ENCODE results near the gene NPPA.

The NPPA gene

DNA sequence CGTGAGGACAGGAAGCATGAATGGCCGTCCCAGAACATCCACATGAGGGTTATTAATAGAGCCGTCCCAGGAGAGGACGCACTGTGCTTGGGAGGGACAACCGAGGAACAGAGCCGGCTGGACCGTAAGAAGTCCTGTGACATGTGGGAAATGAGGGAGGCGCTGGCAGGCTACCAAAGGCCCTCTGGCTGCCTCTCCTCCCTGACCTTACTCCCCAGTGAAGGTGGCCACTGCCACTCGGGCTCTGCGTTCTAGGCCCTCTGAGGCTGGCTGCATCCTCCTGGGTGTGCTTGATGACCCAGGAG lies 26.6 kb upstream of the NPPA start:
- DNase-seq (ENCODE audit: low read depth), result no peak

DNA sequence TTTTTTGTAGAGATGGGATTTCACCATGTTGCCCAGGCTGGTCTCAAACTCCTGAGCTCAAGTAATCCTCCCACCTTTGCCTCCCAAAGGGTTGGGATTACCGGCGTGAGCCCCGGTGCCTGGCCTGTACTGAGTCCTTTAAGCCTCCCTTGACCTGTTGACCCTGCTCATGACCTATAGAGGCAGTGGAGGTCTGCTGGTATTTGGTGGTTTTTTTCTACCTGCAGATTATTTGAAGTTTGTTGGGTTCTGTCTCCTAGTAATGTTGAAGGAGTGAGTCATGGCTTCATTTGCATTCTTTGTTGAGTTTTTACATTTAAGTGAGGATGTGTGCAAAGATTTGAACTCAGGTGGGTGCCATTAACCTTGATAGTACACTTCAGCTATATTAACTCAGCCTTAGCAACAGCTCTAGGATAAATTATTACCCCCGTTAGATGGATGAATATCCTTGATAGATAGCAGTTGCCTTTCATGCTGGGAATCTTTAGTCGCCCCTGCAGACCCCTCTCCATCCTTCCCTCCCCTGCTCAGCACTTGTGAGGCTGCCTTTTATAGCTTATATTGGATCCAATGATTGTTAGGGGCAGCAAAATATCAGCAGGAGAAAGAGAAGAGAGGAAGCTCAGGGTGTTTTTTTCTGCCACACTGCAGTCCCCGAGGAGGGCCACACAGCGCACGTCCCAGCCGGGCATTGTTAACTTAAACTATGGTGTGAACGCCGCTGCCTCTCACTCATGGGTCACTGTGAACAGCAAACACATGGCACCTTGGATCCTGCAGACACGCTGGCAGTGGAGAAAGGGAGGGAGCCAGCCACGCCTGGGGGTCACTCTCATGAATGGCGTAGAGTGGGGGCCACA lies 26.0 kb upstream of the NPPA start:
- no peak for DNase-seq (ENCODE audit: low read depth)

DNA sequence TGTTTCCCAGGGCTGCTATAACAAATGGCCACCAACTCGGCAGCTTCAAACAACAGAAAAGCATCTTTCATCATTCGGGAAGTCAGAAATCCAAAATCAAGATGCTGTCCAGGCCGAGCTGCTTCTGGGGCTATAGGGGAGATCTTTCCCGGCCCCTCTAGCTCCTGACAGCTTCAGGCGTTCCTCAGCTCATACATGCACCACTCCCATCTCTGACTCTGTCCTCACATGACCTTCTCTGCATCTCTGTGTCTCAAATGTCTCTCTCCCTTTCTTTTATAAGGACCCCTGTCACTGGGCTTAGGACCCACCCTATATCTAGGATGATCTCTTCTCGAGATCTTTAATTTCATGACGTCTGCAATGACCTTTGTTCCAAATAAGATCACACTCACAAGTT lies 25.0 kb upstream of the NPPA start:
- DNase-seq (ENCODE audit: low read depth), result no peak

DNA sequence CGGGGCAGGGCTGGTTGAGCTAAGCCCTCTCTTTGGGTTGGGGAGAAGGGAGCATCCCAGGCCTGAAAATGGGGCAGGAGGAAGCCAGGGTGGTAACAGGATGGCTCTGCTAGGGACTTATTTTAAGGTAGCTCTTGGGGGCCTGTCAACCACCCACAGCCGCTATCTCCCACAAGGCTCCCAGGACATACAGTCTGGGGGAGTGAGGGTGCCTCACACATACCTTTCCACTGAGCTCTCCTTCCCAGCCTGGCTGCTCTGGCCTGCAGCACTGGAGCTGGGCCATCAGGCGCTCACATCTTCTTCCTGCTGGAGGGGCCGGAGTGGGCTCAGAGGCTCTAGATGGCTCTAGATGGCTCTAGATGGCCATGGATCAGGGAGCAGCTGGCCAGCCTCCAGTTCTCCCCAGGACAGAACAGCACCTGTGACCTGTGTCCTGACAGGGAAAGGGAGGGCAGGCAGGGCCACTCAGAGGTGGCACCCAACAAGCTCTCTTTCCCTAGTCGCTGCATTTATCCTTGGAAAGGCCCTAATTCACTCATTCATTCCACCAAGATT lies 22.1 kb upstream of the NPPA start:
- DNase-seq (ENCODE audit: low read depth), result no peak

DNA sequence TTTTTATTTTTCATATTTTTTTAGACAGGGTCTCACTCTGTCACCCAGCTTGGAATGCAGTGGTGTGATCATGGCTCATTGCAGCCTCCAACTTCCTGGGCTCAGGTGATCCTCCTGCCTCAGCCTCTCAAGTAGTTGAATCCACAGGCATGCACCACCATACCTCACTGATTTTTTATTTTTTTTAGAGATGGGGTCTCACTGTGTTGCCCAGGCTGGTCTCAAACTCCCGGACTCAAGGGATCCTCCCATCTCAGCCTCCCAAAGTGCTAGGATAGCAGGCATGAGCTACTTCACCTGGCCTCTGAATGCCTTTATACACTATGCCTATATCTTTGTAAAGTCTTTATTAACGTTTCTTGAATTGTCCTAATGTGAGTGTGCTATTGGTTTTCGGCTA lies 21.5 kb upstream of the NPPA start:
- no peak for DNase-seq (ENCODE audit: low read depth)

DNA sequence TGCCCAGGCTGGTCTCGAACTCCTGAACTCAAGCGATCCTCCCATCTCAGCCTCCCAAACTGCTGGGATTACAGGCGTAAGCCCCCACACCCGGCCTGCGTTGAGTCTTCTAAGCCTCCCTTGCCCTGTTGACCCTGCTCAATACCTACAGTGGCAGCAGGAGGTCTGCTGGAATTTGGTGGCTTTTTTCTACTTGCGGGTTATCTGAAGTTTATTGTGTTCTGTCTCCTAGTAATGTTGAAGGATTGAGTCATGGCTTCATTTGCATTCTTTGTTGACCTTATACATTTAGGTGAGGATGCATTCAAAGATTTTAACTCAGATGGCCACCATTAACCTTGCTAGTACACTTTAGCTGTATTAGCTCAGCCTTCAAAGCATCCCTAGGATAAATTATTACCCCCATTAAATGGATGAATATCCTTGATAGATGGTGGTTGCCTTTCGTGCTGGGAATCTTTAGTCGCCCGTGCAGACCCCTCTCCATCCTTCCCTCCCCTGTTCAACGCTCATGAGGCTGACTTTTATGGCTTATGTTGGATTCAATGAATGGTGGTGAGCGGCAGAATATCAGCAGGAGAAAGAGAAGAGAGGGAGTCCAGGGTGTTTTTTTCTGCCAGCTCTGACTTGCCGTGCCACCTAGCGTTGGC lies 20.9 kb upstream of the NPPA start:
- DNase-seq (ENCODE audit: low read depth), result no peak

DNA sequence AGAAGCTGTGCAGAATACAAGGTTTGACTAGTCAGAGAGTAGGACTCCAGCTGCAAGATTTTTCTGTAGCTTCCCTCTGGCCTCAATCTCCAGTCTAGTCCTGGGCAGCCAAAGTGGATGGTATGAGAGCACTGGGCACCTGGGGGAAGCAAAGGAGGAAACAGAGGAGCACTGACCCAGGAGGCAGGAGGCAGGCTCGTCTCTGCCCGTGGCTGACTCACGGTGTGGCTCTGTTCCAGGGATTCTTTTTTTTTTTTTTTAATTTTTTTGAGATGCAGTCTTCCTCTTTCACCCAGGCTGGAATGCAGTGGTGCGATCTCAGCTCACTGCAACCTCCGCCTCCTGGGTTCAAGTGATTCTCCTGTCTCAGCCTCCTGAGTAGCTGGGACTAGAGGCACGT lies 15.3 kb upstream of the NPPA start:
- DNase-seq (ENCODE audit: low read depth), result no peak

DNA sequence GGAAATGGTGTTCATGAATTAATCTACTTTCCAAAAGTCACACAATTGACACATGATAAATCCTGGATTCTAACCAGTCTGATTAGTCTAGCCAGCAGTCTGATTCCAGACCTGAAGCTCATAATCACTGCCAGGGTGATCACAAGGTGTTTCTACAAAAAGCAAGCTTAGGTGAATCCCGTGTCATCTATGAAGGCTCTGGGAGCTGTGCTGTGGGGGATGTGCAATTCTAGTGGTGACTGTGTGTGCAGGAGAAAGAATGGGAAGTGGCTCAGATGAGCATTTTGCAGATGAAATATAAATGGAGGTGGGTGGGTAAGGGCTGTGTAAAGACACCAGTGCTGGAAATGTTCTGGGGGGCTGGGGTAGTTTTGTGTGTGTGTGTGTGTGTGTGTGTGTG lies 13.0 kb upstream of the NPPA start:
- no peak for DNase-seq (ENCODE audit: low read depth)

DNA sequence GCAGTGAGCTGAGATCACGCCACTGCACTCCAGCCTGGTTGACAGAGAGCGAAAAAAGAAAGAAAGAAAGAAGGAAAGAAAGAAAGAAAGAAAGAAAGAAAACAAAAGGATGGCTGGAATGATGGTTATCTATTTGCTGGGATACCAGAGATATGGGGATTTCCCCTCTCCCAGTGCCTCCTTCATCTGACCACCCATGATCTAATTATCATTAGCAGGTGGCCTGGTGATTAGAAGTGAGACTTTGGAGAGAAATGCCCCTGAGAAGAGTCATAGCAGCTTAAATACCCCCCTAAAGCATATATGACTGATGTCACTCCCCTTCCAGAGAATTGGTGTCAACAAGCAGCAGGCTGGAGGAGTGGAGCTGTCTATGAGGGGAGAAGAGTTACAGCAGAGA lies 12.5 kb upstream of the NPPA start:
- no peak for DNase-seq (ENCODE audit: low read depth)

DNA sequence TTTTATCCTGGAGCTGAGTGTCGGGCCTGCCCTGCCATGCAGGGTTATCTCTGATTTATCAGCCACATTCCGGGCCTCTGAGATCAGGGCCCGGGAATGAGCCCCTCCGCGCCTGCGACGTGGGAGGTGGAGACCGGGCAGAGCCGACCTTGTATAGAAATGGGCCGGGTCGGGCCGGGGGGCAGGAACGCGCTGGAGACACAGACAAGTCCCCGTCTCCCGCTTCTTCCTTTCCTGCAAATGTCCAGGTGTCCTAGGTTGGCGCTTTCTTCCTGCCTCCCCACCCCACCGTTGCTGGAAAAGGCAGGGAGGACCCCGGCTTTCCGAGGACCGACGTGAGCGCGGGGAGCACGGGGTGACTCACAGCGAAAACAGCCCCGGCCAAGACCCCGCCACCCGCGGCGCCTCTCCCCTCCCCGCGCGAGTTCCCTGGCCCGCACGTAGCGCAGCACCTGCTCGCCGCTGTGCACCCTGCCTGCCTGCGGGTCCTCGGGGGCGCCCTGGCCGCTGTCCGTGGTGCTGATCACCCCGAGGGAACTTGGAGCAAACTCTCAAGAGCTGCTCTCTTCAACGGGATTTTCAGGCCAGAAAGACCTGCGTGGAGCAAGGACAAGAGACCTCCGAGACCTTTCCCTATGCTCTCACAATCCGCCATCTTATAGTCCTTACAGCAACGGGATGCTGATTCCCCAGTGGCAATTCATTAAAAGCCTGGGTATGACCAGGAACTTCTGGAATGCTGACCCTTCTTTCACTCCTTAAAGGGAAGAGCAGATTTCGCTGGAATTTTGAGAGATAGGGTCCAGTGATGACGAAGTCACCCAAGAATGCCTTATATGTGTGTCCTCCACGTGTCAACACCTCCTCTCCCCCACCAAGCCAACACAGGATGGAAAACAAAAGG lies 11.6 kb upstream of the NPPA start:
- DNase-seq (ENCODE audit: low read depth), result no peak

DNA sequence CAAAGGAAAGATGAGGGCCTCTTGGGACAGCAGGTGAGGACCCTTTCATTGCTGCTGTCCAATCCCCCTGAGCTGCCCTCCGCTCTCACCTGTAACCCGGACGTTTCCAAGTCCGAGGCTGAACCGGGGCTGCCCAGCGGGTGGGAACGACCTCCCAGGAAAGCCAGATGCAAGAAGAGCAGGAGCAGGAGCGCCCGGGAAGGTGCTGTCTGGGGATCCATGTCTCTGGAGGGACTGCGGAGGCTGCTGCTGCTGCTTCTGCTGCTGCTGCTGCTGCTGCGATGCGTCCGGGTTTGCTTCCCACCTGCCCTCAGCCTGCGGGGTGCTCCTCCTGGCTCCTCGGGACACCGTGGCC lies 11.0 kb upstream of the NPPA start, which contains the start of gene NPPB:
TSS of gene NPPB (minus strand) at position 333 of the 355 bp plus-strand sequence. CDS start at position 221, 112 bp downstream.
- DNase-seq (ENCODE audit: low read depth), result no peak

DNA sequence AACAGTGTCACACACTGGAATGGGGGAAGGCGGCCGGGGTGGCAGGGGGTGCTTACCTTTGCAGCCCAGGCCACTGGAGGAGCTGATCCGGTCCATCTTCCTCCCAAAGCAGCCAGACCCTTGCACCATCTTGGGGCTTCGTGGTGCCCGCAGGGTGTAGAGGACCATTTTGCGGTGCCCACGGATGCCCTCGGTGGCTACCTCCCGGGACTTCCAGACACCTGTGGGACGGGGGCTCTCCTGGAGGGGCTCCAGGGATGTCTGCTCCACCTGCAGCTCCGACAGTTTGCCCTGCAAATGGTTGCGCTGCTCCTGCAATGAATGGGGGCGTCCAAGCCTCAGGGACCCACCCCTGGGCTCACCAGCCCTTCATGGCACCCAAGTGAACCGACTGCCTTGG lies 10.6 kb upstream of the NPPA start:
- no peak for DNase-seq (ENCODE audit: low read depth)

DNA sequence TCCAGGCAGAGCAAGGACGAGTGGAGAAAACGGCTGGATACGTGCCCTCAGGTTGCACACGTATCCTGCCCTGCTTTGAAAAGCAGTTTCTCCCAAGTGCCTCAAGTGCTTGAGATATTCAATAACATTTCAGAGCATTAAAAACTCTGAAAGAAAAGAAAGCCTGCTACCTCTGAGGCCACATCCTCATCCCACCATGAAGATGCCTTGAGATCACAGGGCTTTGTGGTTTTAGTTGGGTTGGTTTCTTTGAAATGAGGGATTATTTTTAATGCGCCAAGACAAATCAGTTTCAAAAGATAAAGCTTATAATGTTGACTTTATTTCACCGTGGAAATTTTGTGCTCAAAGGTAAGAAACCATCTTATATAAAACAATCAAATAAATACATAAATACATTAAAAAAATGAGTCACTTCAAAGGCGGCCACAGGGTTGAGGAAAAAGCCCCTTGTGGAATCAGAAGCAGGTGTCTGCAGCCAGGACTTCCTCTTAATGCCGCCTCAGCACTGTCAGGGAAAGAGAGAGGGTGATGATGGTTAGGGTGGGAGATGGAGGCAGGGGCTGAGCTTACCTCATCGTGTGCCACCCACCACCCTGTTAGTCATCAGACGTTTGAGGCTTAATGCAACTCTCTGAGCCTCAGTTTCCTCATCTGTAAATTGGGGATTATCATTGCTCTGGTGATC lies 9.7 kb upstream of the NPPA start:
- no peak for DNase-seq (ENCODE audit: low read depth)

DNA sequence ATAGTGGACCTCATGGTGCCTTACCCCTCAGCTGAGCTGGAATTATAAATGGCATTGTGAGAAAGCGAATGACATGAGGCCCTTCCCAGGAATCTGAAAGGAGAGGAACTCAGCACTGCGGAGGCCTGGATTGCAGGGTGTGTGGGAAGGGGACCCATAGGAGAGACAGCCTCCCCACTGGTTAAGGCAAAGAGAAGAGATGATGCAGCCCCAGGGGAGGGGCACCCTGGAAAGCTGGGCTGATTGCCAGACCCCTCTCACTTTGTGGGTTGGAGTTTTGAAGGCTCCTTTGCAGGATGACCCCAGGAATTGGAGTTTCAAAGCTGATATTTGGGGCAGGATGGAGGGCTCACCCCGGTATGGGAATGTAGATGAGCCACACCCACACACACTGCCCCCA lies 9.1 kb upstream of the NPPA start:
- no peak for DNase-seq (ENCODE audit: low read depth)

DNA sequence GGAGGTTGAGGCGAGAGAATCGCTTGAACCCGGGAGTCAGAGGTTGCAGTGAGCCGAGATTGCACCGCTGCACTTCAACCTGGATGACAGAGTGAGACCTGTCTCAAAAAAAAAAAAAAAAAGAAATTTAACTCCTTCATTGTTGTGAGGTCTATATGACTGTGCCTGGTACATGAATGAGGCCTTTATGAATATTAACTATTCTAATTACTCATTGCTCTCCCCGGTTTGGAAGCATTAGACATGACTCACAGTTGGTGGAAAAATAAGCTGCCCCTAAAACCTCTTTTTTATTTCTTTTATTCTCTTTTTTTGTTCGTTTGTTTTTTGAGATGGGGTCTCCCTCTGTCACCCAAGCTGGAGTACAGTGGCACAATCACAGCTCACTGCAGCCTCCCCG lies 7.8 kb upstream of the NPPA start:
- DNase-seq (ENCODE audit: low read depth), result no peak

DNA sequence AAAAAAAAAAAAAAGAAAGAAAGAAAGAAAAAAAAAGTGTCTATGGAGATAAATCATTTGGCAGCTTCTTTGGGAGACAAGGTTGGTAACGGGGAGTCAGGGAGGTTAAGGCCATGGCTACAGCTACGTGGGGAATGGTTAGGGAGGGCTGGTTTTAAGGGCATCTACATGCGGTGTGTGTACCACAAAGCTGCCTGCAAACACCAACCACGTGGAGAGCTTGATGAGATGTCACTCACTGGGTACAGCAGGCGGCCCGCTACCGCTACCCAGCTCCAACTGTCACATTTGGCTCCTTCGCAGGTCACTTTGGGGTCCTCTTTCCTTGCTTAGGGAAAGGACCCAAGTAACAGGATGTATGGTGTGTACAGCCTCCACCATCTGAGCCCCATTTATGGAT lies 6.9 kb upstream of the NPPA start:
- no peak for DNase-seq (ENCODE audit: low read depth)

DNA sequence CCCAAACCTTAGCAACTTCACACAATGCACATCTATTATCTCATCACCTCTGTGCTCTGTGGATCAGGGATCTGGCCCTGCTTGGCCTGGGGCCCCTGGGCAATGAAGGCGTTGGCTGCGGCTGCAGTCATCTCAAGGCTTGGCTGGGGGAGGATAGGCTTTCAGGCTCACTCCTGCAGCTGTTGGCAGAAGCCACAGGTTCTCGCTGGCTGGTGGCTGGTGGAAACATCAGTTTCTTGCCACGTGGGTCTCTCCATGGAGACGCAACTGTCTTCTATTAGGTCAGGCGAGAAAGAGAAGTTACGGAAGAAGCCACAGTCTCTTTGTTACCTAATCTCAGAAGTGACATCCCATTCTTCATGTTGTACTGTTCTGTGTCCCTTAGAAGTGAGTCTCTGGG lies 3.6 kb upstream of the NPPA start:
- DNase-seq (ENCODE audit: low read depth), result no peak

DNA sequence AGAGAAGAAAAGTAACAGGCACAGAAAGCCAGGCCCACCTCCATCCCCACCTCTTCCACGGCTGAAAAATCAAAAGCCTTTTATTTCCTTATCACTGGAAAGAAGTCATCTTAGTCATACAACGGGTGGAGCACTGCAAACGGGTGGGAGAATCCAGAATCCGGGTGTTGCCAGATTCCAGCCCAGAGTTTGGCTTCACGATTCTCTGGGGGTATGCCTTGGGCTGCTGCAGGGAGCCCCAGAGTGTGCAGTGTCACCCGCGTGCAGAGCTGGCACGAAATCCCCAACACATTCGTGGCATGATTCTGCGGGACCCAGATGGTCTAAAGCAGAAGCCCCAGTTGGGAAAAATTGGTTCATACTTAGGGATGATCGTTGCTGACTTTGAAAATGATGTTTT lies 2.6 kb upstream of the NPPA start:
- no peak for DNase-seq (ENCODE audit: low read depth)

DNA sequence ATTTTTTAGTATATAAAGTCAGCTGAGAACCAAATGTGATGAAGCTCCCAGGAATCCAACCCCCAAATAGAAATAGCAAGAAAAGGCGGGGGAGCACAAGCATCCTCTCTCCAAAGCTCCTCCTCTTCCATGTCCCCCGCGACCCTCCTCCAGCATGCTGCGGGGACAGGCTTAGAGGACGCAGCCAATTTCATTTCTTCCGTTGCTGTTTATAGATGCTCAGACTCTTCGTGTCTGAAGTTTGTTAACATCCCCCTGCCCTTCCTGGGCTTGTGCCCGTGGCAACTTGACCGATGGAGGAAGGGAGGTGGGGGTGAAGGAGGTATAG lies 754 bp upstream of the NPPA start:
- no peak for DNase-seq (ENCODE audit: low read depth)

DNA sequence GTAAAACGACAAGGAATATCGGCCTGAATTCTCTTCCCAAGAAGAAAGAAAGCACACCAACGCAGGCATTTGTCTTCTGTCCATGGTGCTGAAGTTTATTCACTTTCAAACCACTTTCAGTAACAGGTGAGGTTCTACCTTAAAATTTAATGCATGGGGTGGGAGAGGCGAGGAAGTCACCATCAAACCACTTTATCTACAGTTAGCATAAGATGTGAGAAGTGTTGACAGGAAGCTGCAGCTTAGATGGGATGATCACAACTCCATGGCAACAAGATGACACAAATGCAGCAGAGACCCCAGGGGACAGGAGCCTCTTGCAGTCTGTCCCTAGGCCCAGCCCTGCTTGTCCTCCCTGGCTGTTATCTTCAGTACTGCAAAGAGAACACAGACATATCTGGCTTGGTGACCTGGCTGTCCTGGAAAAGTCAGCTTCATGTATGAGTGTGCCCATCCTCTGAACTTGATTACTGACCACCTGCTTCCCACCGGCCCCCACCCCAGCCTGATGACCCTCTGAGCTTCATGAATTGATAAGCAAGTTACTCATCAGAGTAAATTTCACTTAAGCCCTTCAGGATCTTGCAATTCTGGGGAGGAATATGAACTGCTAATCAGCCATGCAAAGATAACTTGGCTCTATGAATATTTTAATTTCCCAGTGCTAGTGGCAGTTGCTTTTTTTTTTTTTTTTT lies 1.8 kb downstream of the NPPA start:
- no peak for DNase-seq (ENCODE audit: low read depth)

DNA sequence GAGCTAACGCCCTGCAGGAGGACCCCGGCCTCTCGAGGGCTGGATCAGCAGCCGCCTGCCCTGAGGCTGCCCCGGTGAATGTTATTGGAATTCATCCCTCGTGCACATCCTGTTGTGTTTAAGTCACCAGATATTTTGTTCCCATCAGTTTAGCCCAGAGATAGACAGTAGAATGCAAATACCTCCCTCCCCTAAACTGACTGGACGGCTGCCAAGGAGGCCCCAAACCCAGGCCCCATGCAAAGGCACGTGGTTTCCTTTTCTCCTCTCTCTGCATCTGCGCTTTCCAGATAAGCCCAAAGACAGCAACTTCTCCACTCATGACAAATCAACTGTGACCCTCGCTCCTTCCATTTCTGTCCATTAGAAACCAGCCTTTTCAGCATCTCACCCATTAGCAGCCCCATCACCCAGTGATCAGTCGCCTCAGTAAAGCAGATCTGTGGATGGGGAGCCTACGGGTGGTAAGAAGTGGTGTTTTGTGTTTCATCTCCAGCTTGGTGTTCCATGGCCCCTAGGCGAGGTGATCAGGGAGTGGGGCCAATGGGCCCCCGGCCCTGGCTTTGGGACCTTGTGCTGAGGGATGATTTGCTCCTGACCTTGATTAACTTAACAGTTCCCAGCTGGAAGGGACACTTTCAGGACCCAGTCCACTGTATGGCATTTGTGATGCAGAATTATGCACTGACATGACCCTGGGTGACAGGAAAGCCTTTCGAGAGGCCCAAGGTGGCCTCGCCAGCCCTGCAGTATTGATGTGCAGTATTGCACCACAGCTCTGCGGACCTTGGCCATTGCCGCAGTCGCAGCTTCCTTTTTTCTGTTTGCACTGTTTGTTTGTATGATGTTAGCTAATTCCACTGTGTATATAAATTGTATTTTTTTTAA lies 5.2 kb downstream of the NPPA start:
- DNase-seq (ENCODE audit: low read depth), result no peak
